GM19397 (cell line): ENCODE data around the gene ZNF839.
"Not testable (repeated sequence)": the region's sequence is repeated elsewhere in the genome, so short reads cannot be mapped to it uniquely, and the experiment has no call there.

Source experiments
- ATAC-seq: cut with Tn5 transposase; IDR thresholded peaks from one replicate; pipeline ENCODE4 v1.9.1; 2021; ENCODE audit warnings: mild to moderate bottlenecking, moderate library complexity; ENCODE audit not compliant: unreplicated experiment

The ZNF839 gene

GRCh38 chr14:102304611-102305506 lies 14.7 kb upstream of the ZNF839 start, which contains the start of gene MOK:
Gene MOK, minus strand, starts transcription at chr14:102305164. Its CDS starts 196 bp downstream, at chr14:102304968.
- ATAC-seq: peak; percentile 93

DNA sequence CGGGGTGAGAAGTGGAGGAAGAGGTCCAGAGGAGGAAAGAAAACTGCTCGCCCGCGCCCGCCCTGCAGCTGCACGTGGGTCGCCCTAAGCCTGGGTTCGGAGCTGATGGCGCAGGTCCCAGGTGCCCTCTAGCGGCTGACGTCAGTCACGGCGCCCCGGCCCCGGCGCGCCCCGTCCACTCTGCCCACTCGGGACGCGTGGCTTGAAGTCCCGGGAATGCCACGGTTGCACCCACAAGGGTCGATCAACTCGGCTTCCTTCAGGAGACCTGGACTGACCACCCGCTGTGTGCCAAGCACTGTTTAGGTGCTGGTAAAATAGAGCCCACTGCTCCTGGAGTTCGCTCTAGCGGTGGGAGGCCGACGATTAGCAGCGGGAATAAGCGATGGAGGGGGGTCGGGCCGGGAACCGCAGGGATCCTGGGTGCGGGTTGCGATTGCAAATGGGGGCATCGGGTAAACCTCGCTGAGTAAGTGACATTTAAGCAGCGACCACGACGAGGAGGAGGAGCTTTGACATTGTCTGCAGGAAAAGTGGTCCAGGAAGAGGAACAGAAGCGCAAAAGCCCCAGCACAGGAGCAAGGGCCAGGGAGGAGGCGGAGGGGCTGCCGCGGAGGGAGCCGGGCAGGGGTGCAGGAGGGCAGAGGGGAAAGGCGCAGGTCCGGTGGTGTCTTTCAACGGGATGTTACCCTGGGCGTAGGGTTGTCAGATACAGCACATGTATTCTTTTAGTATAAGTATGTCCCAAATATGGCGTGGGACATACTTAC lies 5.1 kb upstream of the ZNF839 start:
- ATAC-seq: peak; percentile 62

DNA sequence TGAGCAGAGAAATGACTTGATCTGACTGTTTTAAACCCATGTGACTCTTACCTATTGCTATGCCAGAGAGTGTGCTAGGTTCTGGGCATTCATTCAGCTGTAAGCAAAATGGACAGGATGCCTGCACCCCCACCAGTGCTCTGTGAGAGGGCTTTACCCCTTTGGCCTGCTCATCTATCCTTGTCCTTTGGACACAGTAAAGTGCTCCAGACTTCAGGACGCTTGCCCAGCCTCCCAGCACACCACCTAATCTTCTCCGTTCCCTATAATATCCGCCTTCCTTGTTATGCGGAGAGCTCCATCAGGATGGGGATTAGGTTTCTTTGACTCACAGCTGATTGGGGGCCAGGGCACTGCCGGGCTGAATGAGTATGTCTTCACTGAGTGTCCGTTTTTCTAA lies 4.4 kb upstream of the ZNF839 start:
- no peak for ATAC-seq

- no peak for ATAC-seq
Observed at GRCh38 chr14:102316338-102316742, 3.2 kb upstream of the ZNF839 start.

GRCh38 chr14:102316743-102317563 lies 2.6 kb upstream of the ZNF839 start:
- peak; percentile 53 for ATAC-seq

- no peak for ATAC-seq
Observed at GRCh38 chr14:102317564-102318248, 1.8 kb upstream of the ZNF839 start.

DNA sequence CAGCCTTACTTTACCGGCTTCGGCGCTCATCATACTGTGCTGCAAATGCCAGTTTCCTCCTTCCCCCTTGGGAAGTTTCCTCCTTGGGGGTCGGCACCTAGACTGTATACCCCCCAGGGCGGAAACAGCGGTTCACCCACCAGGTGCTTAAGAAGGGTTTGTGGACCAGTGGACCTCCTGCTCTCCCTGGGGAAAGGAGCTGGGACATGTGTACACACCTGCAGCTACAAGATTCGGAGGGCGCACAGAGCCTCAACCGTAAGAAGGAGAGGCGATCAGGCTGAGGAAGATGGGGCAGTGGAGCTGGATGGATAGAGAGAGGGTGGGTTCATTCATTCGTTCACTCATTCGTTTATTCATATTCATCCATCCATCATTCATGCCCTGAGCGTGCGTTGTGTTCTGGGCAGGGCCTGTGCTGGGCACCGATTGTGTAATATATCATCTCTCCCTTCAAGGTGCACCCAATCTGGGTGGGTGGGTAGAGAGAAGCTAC lies 717 bp upstream of the ZNF839 start:
- no peak for ATAC-seq

DNA sequence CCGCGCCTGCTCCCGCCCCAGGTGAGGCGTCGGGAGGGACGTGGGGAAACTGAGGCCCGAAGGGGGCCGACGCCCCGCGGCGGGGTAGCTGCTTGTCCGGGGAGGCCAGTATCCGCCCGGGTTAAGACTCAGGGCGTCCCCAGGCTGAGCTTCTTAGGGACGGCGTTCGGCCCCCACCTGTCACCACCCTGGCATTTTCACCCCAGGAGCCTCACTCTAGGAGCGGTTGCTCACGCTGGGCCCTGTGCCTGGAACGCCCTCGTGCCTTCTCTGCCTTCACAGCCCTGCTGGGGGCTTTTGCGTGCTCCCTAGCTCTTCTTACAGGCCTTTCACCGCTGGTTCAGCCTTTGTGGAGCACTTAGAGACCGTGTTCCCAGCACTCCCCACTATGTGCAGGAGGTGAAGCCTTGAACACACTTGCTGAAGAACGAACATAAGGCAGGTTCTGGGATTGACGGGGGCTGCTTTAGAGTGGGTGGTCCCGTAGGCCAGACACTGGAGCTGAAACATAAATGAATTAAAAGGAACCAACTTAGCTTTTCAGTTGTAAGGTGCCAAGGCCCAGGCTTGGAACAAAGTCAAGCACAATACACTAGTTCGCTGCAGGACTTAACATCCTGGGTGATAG lies 601 bp downstream of the ZNF839 start:
- no peak for ATAC-seq

GRCh38 chr14:102320671-102321455 lies 1.3 kb downstream of the ZNF839 start:
- ATAC-seq: no peak

DNA sequence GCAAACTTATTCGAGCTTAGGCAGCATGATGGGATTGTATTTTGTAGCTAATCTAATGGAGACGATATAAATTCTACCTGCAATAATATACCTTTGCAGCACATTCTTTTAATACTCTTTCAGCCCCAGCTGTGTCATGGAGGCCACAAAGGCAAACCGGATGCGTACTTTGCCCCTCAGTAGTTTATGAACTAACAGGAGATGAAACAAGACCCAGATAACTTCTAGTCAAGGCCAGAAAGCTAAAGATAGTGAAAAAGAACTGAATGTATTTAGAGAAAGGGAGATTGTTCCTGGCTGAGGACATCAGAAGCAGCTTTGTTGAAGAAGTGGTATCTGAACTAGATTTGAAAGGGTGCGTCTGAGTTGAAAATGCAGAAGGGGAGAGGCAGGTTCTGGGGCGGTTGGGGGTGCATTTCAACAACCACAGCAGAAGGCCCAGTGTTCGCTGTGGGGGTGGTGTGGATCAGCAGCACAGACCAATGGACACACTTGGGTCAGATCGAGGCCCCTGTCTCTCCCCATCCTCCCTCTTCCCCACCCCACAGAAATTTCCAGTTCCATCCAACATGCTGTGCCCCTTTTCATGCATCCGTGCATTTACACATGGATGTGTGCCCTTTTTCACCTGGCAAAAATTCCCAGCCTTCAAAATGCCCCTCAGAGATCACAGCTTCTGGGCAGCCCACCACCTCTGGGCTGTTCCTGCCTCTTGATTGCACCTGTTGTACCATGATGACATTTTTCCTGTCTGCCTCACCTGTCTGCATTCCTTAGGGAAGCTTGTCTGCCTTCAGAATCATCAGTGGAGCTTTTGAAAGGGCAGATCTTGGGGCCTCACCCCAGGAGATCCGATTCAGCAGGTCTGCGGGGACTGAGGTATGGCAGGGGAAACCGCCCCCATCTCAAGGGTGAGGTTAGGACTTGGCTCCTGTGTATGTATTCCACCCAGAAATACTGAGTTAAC lies 2.2 kb downstream of the ZNF839 start:
- ATAC-seq: no peak

DNA sequence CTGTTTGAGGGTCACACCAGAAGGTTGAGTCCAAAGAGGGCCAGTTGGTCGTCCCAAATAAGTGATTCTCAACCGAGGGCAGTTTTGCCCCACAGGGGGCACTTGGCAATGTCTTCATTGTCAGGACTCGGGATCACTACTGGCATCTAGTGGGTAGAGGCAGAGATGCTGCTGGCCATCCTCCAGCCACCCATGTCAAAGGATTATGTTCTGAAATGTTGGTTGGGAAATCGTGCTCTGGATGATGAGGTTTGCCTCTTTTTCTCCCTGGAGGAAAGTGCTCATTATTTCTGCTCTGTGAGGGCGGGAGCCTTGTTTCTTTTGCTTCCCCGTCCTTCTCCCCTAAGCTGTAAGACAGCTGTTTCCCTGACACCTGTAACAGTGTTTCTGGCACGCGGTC lies 3.6 kb downstream of the ZNF839 start:
- ATAC-seq: no peak

GRCh38 chr14:102325791-102326345 lies 6.3 kb downstream of the ZNF839 start:
- no peak for ATAC-seq

- no peak for ATAC-seq
Observed at GRCh38 chr14:102326583-102326982, 7.0 kb downstream of the ZNF839 start.

- ATAC-seq: not testable (repeated sequence)
Observed at GRCh38 chr14:102329381-102329780, 9.8 kb downstream of the ZNF839 start.

DNA sequence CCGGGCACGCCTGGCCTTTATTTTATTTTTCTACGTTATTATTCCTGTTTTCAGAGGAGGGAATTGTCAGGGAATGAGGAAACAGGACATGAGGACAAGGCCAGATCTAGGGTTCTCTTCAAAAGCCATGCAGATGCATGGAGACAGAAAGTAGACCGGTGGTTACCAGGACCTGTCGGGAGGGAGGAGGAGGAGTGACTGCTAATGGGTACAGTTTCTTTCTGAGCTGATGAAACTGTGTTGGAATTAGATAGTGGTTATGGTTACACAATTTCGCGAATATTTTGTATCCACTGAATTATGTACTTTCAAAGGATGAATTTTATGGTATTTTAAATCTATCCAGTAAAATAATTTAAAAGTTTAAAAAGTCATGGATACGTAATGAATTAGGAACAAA lies 11.3 kb downstream of the ZNF839 start:
- ATAC-seq: no peak

GRCh38 chr14:102333390-102333789 lies 13.8 kb downstream of the ZNF839 start:
- ATAC-seq: no peak
